Jurkat, Clone E6-1 (cell line): ENCODE results near the gene SPDYE2B. TPM values are rescaled to one million over a fixed set of nuclear protein-coding genes. Genes with fewer than 3 reads are reported as not detected.
"Not testable (repeated sequence)": the region's sequence is repeated elsewhere in the genome, so short reads cannot be mapped to it uniquely, and the experiment has no call there.

Experiments
- DNase-seq: peaks from one replicate; pipeline ENCODE4 v3.0.0-alpha.2; 2011; ENCODE audit warnings: low read depth, low spot score
- H3K4me3 ChIP-seq: 2 replicates; pipeline ENCODE4 v1.5.1; 2011; ENCODE audit warnings: mild to moderate bottlenecking, low read length, control low read depth, moderate library complexity
- polyA plus RNA-seq: library from polyadenylated mRNA; unstranded; fragments of >200 nt; gene quantifications from one replicate; pipeline ENCODE4 v1.2.1, GENCODE V29; 2012; ENCODE audit warnings: missing spikeins; ENCODE audit not compliant: insufficient read length, insufficient read depth

The SPDYE2B gene
- not detected for polyA plus RNA-seq

- DNase-seq, result not testable (repeated sequence)
Measured at GRCh38 chr7:102649924-102650323, at the start of gene SPDYE2B. TSS of gene SPDYE2B (plus strand) at chr7:102650319. CDS start at chr7:102652349, 2,030 bp downstream.

GRCh38 chr7:102602317-102602716 is 47.8 kb upstream of the SPDYE2B start:
- H3K4me3 ChIP-seq, DNase-seq: not testable (repeated sequence)

More at GRCh38 chr7:102649924-102650323, at the start of gene SPDYE2B:
- not testable (repeated sequence) for H3K4me3 ChIP-seq

- H3K4me3 ChIP-seq, DNase-seq: not testable (repeated sequence)
Measured at GRCh38 chr7:102604431-102605145, 45.5 kb upstream of the SPDYE2B start.

GRCh38 chr7:102606848-102607247 is 43.3 kb upstream of the SPDYE2B start:
- H3K4me3 ChIP-seq, DNase-seq: not testable (repeated sequence)

GRCh38 chr7:102609734-102610133 is 40.4 kb upstream of the SPDYE2B start:
- not testable (repeated sequence) for H3K4me3 ChIP-seq, DNase-seq

- H3K4me3 ChIP-seq, DNase-seq: not testable (repeated sequence)
Measured at GRCh38 chr7:102610441-102610840, 39.7 kb upstream of the SPDYE2B start.

- DNase-seq, H3K4me3 ChIP-seq: not testable (repeated sequence)
Measured at GRCh38 chr7:102611013-102611674, 39.0 kb upstream of the SPDYE2B start.

- H3K4me3 ChIP-seq, DNase-seq: not testable (repeated sequence)
Measured at GRCh38 chr7:102611675-102612325, 38.3 kb upstream of the SPDYE2B start.

- DNase-seq, H3K4me3 ChIP-seq: not testable (repeated sequence)
Measured at GRCh38 chr7:102613575-102614345, 36.4 kb upstream of the SPDYE2B start.

GRCh38 chr7:102614346-102614697 is 35.8 kb upstream of the SPDYE2B start:
- DNase-seq, H3K4me3 ChIP-seq: not testable (repeated sequence)

GRCh38 chr7:102614873-102615272 is 35.2 kb upstream of the SPDYE2B start:
- DNase-seq, H3K4me3 ChIP-seq: not testable (repeated sequence)

GRCh38 chr7:102615930-102616329 is 34.2 kb upstream of the SPDYE2B start:
- H3K4me3 ChIP-seq, DNase-seq: not testable (repeated sequence)

- DNase-seq, result not testable (repeated sequence)
- peak within 1 kb of the TSS; percentile 33; the same call in 1 of the 2 replicates for H3K4me3 ChIP-seq
Measured at GRCh38 chr7:102616507-102617125, 33.5 kb upstream of the SPDYE2B start, which contains the start of gene RASA4. TSS of gene RASA4 (minus strand) at chr7:102616756. CDS start at chr7:102616689, 67 bp downstream.

- not testable (repeated sequence) for DNase-seq, H3K4me3 ChIP-seq
Measured at GRCh38 chr7:102618122-102618521, 32.0 kb upstream of the SPDYE2B start.

GRCh38 chr7:102627271-102627904 is 22.7 kb upstream of the SPDYE2B start:
- DNase-seq, H3K4me3 ChIP-seq: not testable (repeated sequence)

- not testable (repeated sequence) for DNase-seq, H3K4me3 ChIP-seq
Measured at GRCh38 chr7:102630622-102631021, 19.5 kb upstream of the SPDYE2B start.

- H3K4me3 ChIP-seq, DNase-seq: not testable (repeated sequence)
Measured at GRCh38 chr7:102634299-102634698, 15.8 kb upstream of the SPDYE2B start.

GRCh38 chr7:102635354-102635753 is 14.8 kb upstream of the SPDYE2B start:
- not testable (repeated sequence) for DNase-seq, H3K4me3 ChIP-seq
